Endothelial cell (in vitro differentiated cells): ENCODE data around the gene APH1A. TPM values are rescaled to one million over a fixed set of nuclear protein-coding genes. Genes with fewer than 3 reads are reported as not detected.

Experiments used
- DNase-seq: peaks from one replicate; pipeline ENCODE4 v3.0.0; 2021; ENCODE audit warnings: low spot score
- H3K27ac Mint-ChIP-seq: one replicate; pipeline ENCODE4 v1.8.0; 2021; ENCODE audit warnings: mixed read lengths, inconsistent platforms; ENCODE audit not compliant: unreplicated experiment
- H3K27me3 Mint-ChIP-seq: one replicate; pipeline ENCODE4 v1.8.0; 2021; ENCODE audit warnings: mild to moderate bottlenecking, moderate library complexity, mixed read lengths, inconsistent platforms; ENCODE audit not compliant: unreplicated experiment
- H3K36me3 Mint-ChIP-seq: one replicate; pipeline ENCODE4 v1.8.0; 2021; ENCODE audit warnings: mild to moderate bottlenecking, low read depth, mixed read lengths, inconsistent platforms; ENCODE audit not compliant: unreplicated experiment
- H3K4me1 Mint-ChIP-seq: one replicate; pipeline ENCODE4 v1.8.0; 2021; ENCODE audit warnings: mild to moderate bottlenecking, mixed read lengths, inconsistent platforms; ENCODE audit not compliant: unreplicated experiment
- H3K4me3 Mint-ChIP-seq: one replicate; pipeline ENCODE4 v1.8.0; 2021; ENCODE audit warnings: mild to moderate bottlenecking, mixed read lengths, inconsistent platforms; ENCODE audit not compliant: unreplicated experiment
- H3K9me3 Mint-ChIP-seq: one replicate; pipeline ENCODE4 v1.8.0; 2021; ENCODE audit warnings: mixed read lengths, inconsistent platforms; ENCODE audit not compliant: unreplicated experiment
- CTCF ChIP-seq: fragments of 200-600 bp; sonication (generic); IDR thresholded peaks from one replicate; pipeline ENCODE4 v1.5.0; 2021; ENCODE audit warnings: antibody characterized with exemption; ENCODE audit not compliant: unreplicated experiment
- total RNA-seq: library from RNA; stranded (reverse); fragmentation: NEBNext Ultra II Directional; extraction: Animal tissue kit (Norgen Biotek cat#: 25700); gene quantifications from one replicate; pipeline ENCODE4 v1.2.1, GENCODE V29; 2021; ENCODE audit not compliant: unreplicated experiment

Gene APH1A
- total RNA-seq, 1 donor from 2014 or later, result 333 TPM

GRCh38 chr1:150302902-150303301, 34.1 kb upstream of the APH1A start:
- Mint-ChIP-seq H3K4me3 (no peak overlapping the region), H3K36me3 (peaks cover 20% of the 10 kb centered on the region), H3K27me3 (peaks cover 5% of the 10 kb centered on the region), H3K9me3 (no peaks in the 10 kb centered on the region), H3K4me1 (peaks cover 11% of the 10 kb centered on the region), H3K27ac (peak overlapping the region; percentile 77)
- TF ChIP-seq CTCF, result no peak
- DNase-seq, result no peak

- Mint-ChIP-seq H3K9me3 (no peaks in the 10 kb centered on the region), H3K4me1 (peaks cover 11% of the 10 kb centered on the region), H3K36me3 (peaks cover 23% of the 10 kb centered on the region), H3K4me3 (no peak overlapping the region), H3K27ac (peak overlapping the region; percentile 67), H3K27me3 (peaks cover 5% of the 10 kb centered on the region)
- TF ChIP-seq CTCF, result no peak
- DNase-seq, result no peak
Measured at GRCh38 chr1:150302338-150302737, 33.5 kb upstream of the APH1A start.

GRCh38 chr1:150299716-150300115, 30.9 kb upstream of the APH1A start:
- no peak for TF ChIP-seq CTCF

GRCh38 chr1:150295476-150295875, 26.7 kb upstream of the APH1A start:
- peak overlapping the region; percentile 72 for H3K4me3 Mint-ChIP-seq
- TF ChIP-seq CTCF, result no peak
- H3K27me3 Mint-ChIP-seq, result peaks cover 29% of the 10 kb centered on the region
- no peak for DNase-seq
- peaks cover 27% of the 10 kb centered on the region for H3K36me3 Mint-ChIP-seq
- H3K27ac Mint-ChIP-seq, result peak overlapping the region; percentile 76
- H3K9me3 Mint-ChIP-seq, result no peaks in the 10 kb centered on the region
- H3K4me1 Mint-ChIP-seq, result peaks cover 30% of the 10 kb centered on the region

More at GRCh38 chr1:150299716-150300115, 30.9 kb upstream of the APH1A start:
- H3K9me3 Mint-ChIP-seq, result no peaks in the 10 kb centered on the region
- H3K27me3 Mint-ChIP-seq, result peaks cover 8% of the 10 kb centered on the region
- peaks cover 26% of the 10 kb centered on the region for H3K4me1 Mint-ChIP-seq
- peaks cover 35% of the 10 kb centered on the region for H3K36me3 Mint-ChIP-seq
- DNase-seq, result no peak
- H3K4me3 Mint-ChIP-seq, result no peak overlapping the region
- peak overlapping the region; percentile 5 for H3K27ac Mint-ChIP-seq

GRCh38 chr1:150293433-150294253, 24.8 kb upstream of the APH1A start, which contains the start of gene MRPS21:
MRPS21 (plus strand) TSS chr1:150293861; CDS start chr1:150294367, 506 bp downstream.
- Mint-ChIP-seq H3K27me3 (peaks cover 24% of the 10 kb centered on the region), H3K9me3 (no peaks in the 10 kb centered on the region), H3K4me1 (peaks cover 30% of the 10 kb centered on the region), H3K4me3 (peak within 1 kb of the TSS; percentile 97), H3K27ac (peak within 1 kb of the TSS; percentile 100), H3K36me3 (peaks cover 27% of the 10 kb centered on the region)
- TF ChIP-seq CTCF, result no peak
- peak; percentile 84 for DNase-seq
